AG09309 (cell line): ENCODE measurements around the gene SIGLEC5.

ENCODE experiments used
- DNase-seq: peaks from one replicate; pipeline ENCODE4 v3.0.0-alpha.2; 2010; ENCODE audit warnings: low read depth
- H3K4me3 ChIP-seq: 2 replicates; pipeline ENCODE4 v1.5.1; 2011; ENCODE audit warnings: mild to moderate bottlenecking, low read depth, low read length, moderate library complexity; ENCODE audit not compliant: control insufficient read depth
- CTCF ChIP-seq: IDR thresholded peaks from 2 replicates; pipeline ENCODE4 v1.5.1; 2011; ENCODE audit warnings: mild to moderate bottlenecking, low read depth, low read length, inconsistent platforms; ENCODE audit not compliant: insufficient read depth, control insufficient read depth; ENCODE audit errors: missing control alignments

Gene SIGLEC5

GRCh38 chr19:51592521-51592920 lies 37.7 kb downstream of the SIGLEC5 start:
- TF ChIP-seq CTCF = no peak
- DNase-seq = no peak
- H3K4me3 ChIP-seq = no peak overlapping the region

- DNase-seq = no peak
- no peak for TF ChIP-seq CTCF
- no peak overlapping the region for H3K4me3 ChIP-seq
Measured at GRCh38 chr19:51590441-51590840, 39.8 kb downstream of the SIGLEC5 start.

- DNase-seq = no peak
- TF ChIP-seq CTCF = no peak
- H3K4me3 ChIP-seq = no peak overlapping the region
Measured at GRCh38 chr19:51589511-51589910, 40.7 kb downstream of the SIGLEC5 start.

- no peak overlapping the region for H3K4me3 ChIP-seq
- no peak for TF ChIP-seq CTCF
- no peak for DNase-seq
Measured at GRCh38 chr19:51587264-51588191, 42.7 kb downstream of the SIGLEC5 start.

GRCh38 chr19:51586799-51587198 lies 43.4 kb downstream of the SIGLEC5 start:
- DNase-seq = no peak
- TF ChIP-seq CTCF = no peak
- H3K4me3 ChIP-seq = no peak overlapping the region

GRCh38 chr19:51586103-51586728 lies 44.0 kb downstream of the SIGLEC5 start:
- H3K4me3 ChIP-seq = no peak overlapping the region
- TF ChIP-seq CTCF = no peak
- DNase-seq = no peak
